HL-60/S4 treated with phorbol 12-myristate 13-acetate at 8.2 ng/mL for 4 days and 3 days (cell line): ENCODE results near the gene SCAMP2.

Experiments used
- in situ Hi-C: fragments of 300-500 bp; cut with MboI; formaldehyde crosslinking; loops from 2 replicates; pipeline ENCODE4 v1.15.0; 2022; ENCODE audit warnings: low sequenced_read_pairs

The SCAMP2 gene

GRCh38 chr15:74821790-74822158 lies 51.4 kb downstream of the SCAMP2 start:
- in situ Hi-C loops, result no loop called here

- in situ Hi-C loops, result no loop called here
Measured at GRCh38 chr15:74821091-74821789, 51.9 kb downstream of the SCAMP2 start.

- in situ Hi-C loops, result no loop called here
Measured at GRCh38 chr15:74820056-74820455, 53.1 kb downstream of the SCAMP2 start.

- in situ Hi-C loops, result no loop called here
Measured at GRCh38 chr15:74817370-74817737, 55.8 kb downstream of the SCAMP2 start.

- in situ Hi-C loops, result no loop called here
Measured at GRCh38 chr15:74816624-74817369, 56.4 kb downstream of the SCAMP2 start.

DNA sequence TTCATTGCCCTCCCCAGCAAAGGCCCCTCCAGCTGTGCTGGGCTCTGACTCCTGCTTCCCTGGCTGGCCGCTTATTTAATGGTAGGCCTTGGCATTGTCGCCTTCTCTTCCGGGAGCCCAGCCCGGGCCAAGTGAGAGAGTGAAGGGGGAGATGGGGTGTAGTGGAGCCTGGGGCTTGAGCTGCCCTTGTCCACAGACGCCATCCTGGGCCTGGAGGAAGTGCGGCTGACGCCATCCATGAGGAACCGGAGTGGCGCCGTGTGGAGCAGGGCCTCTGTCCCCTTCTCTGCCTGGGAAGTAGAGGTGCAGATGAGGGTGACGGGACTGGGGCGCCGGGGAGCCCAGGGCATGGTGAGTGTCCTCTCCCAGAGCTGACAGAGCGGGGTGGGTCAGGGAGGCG lies 57.2 kb downstream of the SCAMP2 start:
- in situ Hi-C loops, result no loop called here

GRCh38 chr15:74815121-74815934 lies 57.8 kb downstream of the SCAMP2 start:
- in situ Hi-C loops, result no loop called here

- in situ Hi-C loops, result no loop called here
Measured at GRCh38 chr15:74812533-74812932, 60.6 kb downstream of the SCAMP2 start, which contains the start of gene LMAN1L. Gene LMAN1L (plus strand): TSS chr15:74812835. CDS start chr15:74812855, 20 bp downstream.

GRCh38 chr15:74809956-74810355 lies 63.2 kb downstream of the SCAMP2 start:
- in situ Hi-C loops, result no loop called here

GRCh38 chr15:74809242-74809641 lies 63.9 kb downstream of the SCAMP2 start:
- in situ Hi-C loops, result no loop called here

DNA sequence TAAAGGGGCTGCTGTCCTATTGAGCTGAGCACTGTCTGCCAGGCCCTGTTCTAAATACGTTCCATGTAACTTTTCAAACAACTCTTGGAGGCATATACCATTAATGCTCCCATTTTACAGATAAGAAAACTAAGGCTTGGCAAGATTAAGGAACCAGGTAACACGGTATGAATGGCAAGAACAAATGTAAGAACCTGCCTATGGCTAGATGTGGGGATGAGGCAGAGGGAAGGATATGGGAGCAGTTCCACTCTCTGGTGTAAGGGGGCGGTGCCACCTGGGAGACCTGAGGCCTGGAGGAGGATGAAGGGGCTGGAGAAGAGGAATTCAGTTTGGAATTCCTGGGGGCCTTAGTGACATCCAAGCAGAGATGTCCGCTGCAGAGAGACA lies 64.3 kb downstream of the SCAMP2 start:
- in situ Hi-C loops, result no loop called here

DNA sequence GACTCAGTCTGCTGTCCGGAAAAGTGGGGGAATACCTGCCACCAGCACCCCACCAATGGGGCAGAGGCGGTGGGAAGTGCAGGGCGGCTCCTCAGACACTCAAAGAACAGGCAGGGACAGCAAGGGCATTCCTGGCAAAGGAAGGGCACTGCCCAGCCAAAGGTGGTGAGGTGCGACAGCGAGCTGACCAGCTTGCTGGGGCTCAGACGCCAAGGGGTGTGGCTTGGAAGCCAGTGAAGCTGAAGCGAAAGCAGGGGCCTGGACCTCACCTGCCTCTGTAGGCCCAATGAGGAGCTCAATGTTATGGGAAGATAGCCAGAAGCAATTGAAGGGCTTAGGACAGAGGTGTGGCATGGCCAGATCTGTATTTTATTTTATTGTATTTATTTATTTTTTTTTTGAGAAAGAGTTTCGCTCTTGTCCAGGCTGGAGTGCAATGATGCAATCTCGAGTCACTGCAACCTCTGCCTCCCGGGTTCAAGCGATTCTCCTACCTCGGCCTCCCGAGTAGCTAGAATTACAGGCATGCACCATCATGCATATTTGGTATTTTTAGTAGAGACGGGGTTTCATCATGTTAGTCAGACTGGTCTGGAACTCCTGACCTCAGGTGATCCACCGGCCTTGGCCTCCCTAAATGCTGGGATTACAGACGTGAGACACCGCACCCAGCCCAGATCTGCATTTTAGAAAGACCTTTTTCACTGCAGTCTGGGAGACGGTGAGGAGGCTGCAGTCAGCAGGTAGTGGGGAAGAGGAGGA lies 64.9 kb downstream of the SCAMP2 start:
- in situ Hi-C loops, result no loop called here

DNA sequence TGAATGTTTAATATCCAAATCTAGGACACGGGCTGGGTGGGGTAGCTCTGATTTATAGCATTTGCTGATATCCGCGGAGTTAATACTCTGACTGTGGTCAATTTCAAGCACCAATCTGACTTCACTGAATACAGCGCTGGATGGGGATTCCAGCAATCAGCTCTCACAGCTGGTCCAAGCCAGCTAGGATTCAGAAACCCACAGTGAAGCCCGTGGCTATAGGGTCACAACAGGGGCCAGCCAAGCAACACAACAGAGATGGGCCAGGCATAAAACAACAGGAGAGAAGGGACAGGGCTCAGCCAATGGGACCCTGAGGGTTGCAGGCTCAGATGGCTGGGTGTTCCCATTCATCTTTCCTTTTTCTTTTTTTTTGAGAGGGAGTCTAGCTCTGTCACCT lies 65.9 kb downstream of the SCAMP2 start:
- in situ Hi-C loops, result no loop called here

GRCh38 chr15:74804935-74805334 lies 68.2 kb downstream of the SCAMP2 start:
- in situ Hi-C loops, result no loop called here

DNA sequence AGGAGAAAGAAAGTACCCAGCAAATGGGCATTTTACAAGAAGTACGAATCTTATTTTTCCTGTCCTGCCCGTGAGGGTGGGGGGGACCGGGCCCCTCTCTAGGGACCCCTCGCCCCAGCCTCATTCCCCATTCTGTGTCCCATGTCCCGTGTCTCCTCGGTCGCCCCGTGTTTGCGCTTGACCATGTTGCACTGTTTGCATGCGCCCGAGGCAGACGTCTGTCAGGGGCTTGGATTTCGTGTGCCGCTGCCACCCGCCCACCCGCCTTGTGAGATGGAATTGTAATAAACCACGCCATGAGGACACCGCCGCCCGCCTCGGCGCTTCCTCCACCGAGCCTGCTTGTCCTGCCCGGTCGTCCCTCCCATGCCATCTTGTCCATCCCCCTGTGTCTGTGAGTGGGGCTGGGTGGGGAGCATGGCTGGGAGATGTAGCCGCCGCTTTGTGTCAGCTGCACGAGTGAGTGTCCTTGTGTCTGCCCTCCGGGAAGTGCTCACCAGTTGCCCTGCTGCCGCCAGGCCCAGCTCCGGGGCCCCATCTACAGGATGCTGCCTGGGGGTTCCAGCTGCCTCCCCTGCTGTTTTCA lies 70.2 kb downstream of the SCAMP2 start:
- in situ Hi-C loops, result no loop called here

GRCh38 chr15:74802290-74802689 lies 70.9 kb downstream of the SCAMP2 start:
- in situ Hi-C loops, result no loop called here

DNA sequence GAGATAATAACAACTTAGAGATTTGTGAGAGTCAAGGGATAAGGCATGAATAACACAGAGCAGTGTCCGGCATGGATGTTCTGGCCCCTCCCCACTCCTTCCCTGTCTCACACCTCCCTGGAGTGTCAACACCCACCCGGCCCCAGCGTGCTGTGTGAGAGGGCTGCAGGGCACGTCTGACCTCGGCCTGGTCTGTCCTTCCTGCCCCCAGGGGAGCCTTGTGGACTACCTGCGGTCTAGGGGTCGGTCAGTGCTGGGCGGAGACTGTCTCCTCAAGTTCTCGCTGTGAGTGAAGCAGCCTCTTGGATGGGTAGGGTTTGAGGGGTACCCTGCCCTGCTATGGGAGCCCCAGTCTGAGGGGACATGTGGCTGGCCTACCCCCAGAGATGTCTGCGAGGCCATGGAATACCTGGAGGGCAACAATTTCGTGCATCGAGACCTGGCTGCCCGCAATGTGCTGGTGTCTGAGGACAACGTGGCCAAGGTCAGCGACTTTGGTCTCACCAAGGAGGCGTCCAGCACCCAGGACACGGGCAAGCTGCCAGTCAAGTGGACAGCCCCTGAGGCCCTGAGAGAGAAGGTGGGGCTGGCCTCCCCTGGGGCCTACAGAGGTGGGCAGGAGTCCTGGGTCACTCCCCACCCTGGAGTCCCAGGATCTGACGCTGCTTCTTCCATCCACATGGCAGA lies 71.7 kb downstream of the SCAMP2 start:
- in situ Hi-C loops, result no loop called here

GRCh38 chr15:74800559-74801094 lies 72.5 kb downstream of the SCAMP2 start:
- in situ Hi-C loops, result no loop called here

DNA sequence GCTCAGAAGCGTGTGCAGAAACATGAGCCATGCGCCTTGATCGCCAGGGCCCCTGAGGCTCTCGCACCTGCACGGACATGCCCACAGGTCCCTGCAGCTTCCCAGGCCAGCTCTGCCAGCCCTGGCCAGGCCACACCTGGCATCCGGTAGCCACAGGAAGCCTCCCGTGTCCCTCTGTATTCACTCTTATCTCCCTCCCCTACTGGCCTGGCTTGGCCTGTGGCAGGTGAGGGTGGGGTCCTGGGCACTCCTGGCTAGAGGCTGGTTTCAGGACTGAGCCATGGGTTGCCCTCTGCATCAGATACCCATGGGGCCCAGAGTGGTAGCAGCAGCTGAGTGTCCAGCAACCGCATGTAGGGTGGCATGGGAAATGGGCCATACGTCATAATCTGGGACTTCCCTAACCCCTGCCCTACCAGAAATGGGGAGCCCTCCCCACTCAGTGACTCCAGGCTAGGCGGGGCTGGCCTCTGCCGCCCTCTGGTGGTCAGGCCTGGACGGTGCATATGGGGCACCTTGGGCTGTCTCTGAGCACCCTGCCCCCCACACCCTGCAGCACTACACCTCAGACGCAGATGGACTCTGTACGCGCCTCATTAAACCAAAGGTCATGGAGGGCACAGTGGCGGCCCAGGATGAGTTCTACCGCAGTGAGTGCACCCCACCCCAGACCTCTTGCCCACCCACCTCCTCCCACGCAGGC lies 73.2 kb downstream of the SCAMP2 start:
- in situ Hi-C loops, result no loop called here
